ENCODE measurements around the gene TTLL11. TPM values are rescaled to one million over a fixed set of nuclear protein-coding genes. Genes with fewer than 3 reads are reported as not detected.

TTLL11 gene
- total RNA-seq, 1 donor from 2014 or later: 6.9 TPM

DNA sequence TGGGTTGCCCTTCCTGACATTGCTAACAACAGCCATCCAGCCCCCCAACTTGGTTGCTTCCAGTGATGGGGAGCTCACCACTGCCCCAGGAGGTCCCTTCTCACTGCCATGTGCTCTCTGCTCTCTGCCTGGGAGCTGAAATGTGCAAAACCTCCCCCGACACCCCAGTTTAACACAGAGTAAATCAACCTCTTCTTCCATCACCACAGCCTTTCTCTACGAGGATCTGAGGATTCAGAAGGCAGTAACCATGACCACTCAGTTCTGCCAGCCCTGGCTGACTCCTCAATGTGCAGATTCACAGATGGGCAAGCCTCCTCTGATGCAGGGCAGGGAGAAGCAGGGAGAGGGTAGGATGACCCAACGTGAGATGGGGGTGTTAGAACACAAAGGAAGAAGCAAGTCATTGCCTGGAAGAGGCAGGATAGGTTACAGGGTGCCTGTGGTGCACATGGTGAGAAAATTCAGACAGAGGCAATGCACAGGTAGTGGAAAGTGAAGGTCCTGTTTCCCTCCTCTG lies 256.7 kb downstream of the TTLL11 start:
- Histone ChIP-seq H3K4me1 (ENCODE audit: insufficient read depth, low read length) (no peaks in the 10 kb centered on the region), H3K79me2 (ENCODE audit: insufficient read depth, low read length) (no peaks in the 10 kb centered on the region), H3K4me3 (ENCODE audit: insufficient read depth, low read depth, low read length) (no peak overlapping the region), H3K4me2 (ENCODE audit: low read length) (no peak overlapping the region), H4K20me1 (ENCODE audit: insufficient read depth, low read length) (no peaks in the 10 kb centered on the region), H3K27me3 (ENCODE audit: insufficient read depth, low read length) (peaks cover 4% of the 10 kb centered on the region), H2AFZ (ENCODE audit: low read depth, low read length) (no peak overlapping the region), H3K9ac (ENCODE audit: low read length) (no peak overlapping the region), H3K27ac (ENCODE audit: low read depth, low read length) (no peak overlapping the region), H3K36me3 (ENCODE audit: insufficient read depth, low read length) (no peaks in the 10 kb centered on the region), H3K9me3 (ENCODE audit: insufficient read depth, low read depth, low read length) (no peaks in the 10 kb centered on the region)
- DNase-seq (ENCODE audit: low read depth) (no peak), FAIRE-seq (no peak)
- peaks cover 2% of the 10 kb centered on the region for H3K4me1 Mint-ChIP-seq (ENCODE audit: low read depth, unreplicated experiment)
- no peak overlapping the region for H3K27ac Mint-ChIP-seq (ENCODE audit: unreplicated experiment)
- peaks cover 3% of the 10 kb centered on the region for H3K36me3 Mint-ChIP-seq (ENCODE audit: low read depth, unreplicated experiment)
- H3K4me3 Mint-ChIP-seq (ENCODE audit: unreplicated experiment): no peak overlapping the region
- peaks cover 42% of the 10 kb centered on the region for H3K27me3 Mint-ChIP-seq (ENCODE audit: low read depth, unreplicated experiment)
- TF ChIP-seq, protein P1, sequence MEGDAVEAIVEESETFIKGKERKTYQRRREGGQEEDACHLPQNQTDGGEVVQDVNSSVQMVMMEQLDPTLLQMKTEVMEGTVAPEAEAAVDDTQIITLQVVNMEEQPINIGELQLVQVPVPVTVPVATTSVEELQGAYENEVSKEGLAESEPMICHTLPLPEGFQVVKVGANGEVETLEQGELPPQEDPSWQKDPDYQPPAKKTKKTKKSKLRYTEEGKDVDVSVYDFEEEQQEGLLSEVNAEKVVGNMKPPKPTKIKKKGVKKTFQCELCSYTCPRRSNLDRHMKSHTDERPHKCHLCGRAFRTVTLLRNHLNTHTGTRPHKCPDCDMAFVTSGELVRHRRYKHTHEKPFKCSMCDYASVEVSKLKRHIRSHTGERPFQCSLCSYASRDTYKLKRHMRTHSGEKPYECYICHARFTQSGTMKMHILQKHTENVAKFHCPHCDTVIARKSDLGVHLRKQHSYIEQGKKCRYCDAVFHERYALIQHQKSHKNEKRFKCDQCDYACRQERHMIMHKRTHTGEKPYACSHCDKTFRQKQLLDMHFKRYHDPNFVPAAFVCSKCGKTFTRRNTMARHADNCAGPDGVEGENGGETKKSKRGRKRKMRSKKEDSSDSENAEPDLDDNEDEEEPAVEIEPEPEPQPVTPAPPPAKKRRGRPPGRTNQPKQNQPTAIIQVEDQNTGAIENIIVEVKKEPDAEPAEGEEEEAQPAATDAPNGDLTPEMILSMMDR (IDR thresholded peaks at IDR 0.05; ENCODE audit: insufficient read depth, low read depth, low read length): no peak
- no peak for TF ChIP-seq EZH2 (IDR thresholded peaks at IDR 0.05; ENCODE audit: insufficient read depth, low read length)
- no peaks in the 10 kb centered on the region for H3K9me3 Mint-ChIP-seq (ENCODE audit: unreplicated experiment)

DNA sequence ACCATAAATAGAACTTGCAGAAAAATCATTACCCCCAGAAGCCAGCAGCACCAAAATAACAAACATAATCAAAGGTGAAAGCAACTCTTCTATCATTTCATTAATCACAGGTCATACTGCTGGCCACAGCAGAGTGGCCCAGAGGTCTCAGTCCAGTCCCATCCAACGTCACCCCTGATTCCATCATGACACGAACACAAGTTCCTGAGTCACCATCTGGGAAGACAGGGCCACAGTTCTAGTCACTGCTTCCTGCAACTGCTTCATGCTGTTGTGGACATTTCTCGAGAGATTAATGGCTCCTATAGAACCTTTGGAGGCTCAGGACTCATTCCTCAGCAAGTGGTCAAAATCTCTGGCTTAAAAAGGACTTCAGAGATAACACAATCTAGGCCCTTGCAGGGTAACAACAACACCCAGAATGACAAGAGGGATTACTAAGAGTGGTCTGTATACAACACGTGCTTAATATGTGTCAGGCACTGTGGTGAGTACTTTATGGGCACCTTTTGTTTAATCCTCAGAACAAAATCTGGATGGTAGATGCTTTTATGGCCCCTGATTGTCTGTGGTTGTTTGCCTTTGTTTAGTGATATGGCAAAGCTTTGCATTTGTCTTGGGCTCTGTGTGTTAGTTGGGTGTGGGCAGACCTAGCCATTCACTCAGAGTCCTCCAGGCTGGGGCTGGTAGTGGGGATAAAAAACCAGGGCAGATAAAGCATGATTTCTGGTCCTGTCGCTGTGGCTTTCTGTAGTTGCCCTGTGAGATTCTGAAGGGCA lies 257.3 kb downstream of the TTLL11 start:
- Histone ChIP-seq H3K36me3 (ENCODE audit: insufficient read depth, low read length) (no peaks in the 10 kb centered on the region), H3K27me3 (ENCODE audit: insufficient read depth, low read length) (peaks cover 4% of the 10 kb centered on the region), H3K4me3 (ENCODE audit: insufficient read depth, low read depth, low read length) (no peak overlapping the region), H3K9ac (ENCODE audit: low read length) (no peak overlapping the region), H3K27ac (ENCODE audit: low read depth, low read length) (no peak overlapping the region), H4K20me1 (ENCODE audit: insufficient read depth, low read length) (no peaks in the 10 kb centered on the region), H3K79me2 (ENCODE audit: insufficient read depth, low read length) (no peaks in the 10 kb centered on the region), H2AFZ (ENCODE audit: low read depth, low read length) (no peak overlapping the region), H3K4me1 (ENCODE audit: insufficient read depth, low read length) (no peaks in the 10 kb centered on the region), H3K4me2 (ENCODE audit: low read length) (no peak overlapping the region), H3K9me3 (ENCODE audit: insufficient read depth, low read depth, low read length) (no peaks in the 10 kb centered on the region)
- H3K4me1 Mint-ChIP-seq (ENCODE audit: low read depth, unreplicated experiment): no peaks in the 10 kb centered on the region
- DNase-seq (ENCODE audit: low read depth) (no peak), FAIRE-seq (no peak)
- peaks cover 43% of the 10 kb centered on the region for H3K27me3 Mint-ChIP-seq (ENCODE audit: low read depth, unreplicated experiment)
- peaks cover under 1% of the 10 kb centered on the region for H3K9me3 Mint-ChIP-seq (ENCODE audit: unreplicated experiment)
- H3K27ac Mint-ChIP-seq (ENCODE audit: unreplicated experiment): no peak overlapping the region
- H3K4me3 Mint-ChIP-seq (ENCODE audit: unreplicated experiment): no peak overlapping the region
- H3K36me3 Mint-ChIP-seq (ENCODE audit: low read depth, unreplicated experiment): peaks cover under 1% of the 10 kb centered on the region
- TF ChIP-seq, protein P1 (IDR thresholded peaks at IDR 0.05; ENCODE audit: insufficient read depth, low read depth, low read length): no peak
- no peak for TF ChIP-seq EZH2 (IDR thresholded peaks at IDR 0.05; ENCODE audit: insufficient read depth, low read length)

DNA sequence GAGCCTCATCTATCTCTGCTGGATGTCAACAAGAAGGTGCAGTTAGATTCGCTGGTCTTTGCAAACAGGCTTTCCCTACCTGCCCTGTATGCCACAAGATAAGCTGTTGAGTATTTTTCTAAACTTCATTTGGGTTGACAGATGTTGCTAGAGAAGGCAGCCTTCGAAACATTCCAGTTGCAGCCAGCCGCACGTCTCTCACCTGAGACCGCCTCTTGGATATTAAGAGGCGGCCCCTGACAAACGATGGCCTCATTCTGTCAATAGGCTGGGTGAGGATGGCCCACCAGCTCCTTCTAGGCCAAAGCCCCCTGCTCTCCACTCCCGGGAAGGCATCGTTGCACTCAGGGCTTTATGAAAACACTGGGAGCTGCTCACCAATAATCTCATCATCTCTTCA lies 260.0 kb downstream of the TTLL11 start:
- Histone ChIP-seq H3K4me1 (ENCODE audit: insufficient read depth, low read length) (no peaks in the 10 kb centered on the region), H3K9me3 (ENCODE audit: insufficient read depth, low read depth, low read length) (no peaks in the 10 kb centered on the region), H3K4me2 (ENCODE audit: low read length) (no peak overlapping the region), H2AFZ (ENCODE audit: low read depth, low read length) (no peak overlapping the region), H3K36me3 (ENCODE audit: insufficient read depth, low read length) (no peaks in the 10 kb centered on the region), H3K9ac (ENCODE audit: low read length) (no peak overlapping the region), H3K27me3 (ENCODE audit: insufficient read depth, low read length) (no peaks in the 10 kb centered on the region), H3K27ac (ENCODE audit: low read depth, low read length) (no peak overlapping the region), H4K20me1 (ENCODE audit: insufficient read depth, low read length) (no peaks in the 10 kb centered on the region), H3K4me3 (ENCODE audit: insufficient read depth, low read depth, low read length) (no peak overlapping the region), H3K79me2 (ENCODE audit: insufficient read depth, low read length) (no peaks in the 10 kb centered on the region)
- no peak for DNase-seq (ENCODE audit: low read depth)
- Mint-ChIP-seq H3K4me3 (ENCODE audit: unreplicated experiment) (no peak overlapping the region), H3K4me1 (ENCODE audit: low read depth, unreplicated experiment) (no peaks in the 10 kb centered on the region), H3K27me3 (ENCODE audit: low read depth, unreplicated experiment) (peaks cover 39% of the 10 kb centered on the region), H3K9me3 (ENCODE audit: unreplicated experiment) (peaks cover 5% of the 10 kb centered on the region), H3K27ac (ENCODE audit: unreplicated experiment) (no peak overlapping the region), H3K36me3 (ENCODE audit: low read depth, unreplicated experiment) (no peaks in the 10 kb centered on the region)
- FAIRE-seq: no peak
- TF ChIP-seq EZH2 (IDR thresholded peaks at IDR 0.05; ENCODE audit: insufficient read depth, low read length): no peak
- TF ChIP-seq, protein P1 (IDR thresholded peaks at IDR 0.05; ENCODE audit: insufficient read depth, low read depth, low read length): no peak
